ENCODE results near the gene TSPAN12.

The TSPAN12 gene

DNA sequence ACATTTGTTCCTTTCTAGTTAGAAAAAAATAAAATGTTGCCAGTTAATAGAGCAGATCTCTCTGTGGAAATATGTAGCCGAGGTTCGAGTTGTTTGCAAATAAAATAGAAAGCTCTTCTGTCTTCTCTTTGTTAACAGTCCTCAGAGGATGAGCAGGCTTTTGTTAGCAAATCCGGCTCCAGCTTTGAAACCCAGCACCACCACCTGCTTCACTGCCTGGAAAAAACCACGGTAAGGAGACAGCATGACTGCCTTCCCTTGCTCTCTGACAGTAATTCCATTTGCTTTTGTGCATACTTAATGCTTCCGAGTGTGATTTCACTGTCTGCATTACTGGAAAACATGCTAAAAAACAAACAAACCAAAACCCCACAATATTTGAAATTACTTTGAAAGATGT is 115.6 kb downstream of the TSPAN12 start:
- no peak for DNase-seq (ENCODE audit: low read depth)

DNA sequence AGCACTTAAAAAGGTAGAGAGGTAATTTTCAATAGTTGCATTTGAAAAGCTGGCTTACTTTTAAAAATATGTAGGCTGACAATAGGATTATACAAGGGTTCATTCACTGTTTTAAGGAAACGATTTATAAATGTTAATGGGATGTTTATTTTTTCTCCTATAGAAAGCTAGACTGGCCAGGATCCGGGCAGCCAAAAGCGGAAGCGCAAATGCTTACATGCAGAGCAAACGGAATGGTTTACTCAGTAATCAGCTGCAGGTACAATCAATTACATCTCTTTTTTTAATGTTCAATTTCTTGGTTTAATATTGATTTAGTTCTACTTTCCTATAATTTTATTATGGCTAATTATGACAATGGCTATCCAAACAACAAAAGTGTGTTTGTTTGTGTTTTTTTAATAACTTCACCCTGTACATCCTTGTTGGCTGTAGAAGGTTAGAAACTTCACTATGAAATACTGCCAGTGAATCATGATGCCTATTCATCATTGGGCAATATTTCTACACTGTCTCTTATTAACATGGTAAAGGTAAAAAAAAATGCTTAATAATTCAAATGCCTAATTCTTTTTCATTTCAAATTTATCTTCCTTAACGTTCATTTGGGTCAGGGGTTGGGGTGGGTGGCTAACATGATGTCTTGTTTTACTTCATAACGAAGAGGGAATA is 116.4 kb downstream of the TSPAN12 start:
- DNase-seq (ENCODE audit: low read depth), result no peak

DNA sequence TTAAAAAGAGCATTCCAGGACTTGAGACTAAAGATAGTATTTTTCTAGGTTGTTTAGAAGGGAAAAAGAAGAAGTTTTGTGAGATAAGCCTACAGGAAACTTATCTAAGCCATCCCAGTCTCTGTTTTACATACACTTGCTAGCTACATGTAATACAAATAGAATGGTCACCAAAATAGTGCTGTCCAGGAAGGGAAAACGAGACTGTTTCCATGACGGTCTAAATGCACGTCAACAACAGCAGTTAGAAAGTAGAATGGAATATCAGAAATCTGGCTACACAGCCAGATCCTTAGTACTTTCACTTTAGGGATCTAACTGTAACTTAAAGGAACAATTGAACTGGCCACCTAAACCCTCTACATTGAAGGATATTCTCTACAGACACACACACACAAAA is 117.6 kb downstream of the TSPAN12 start:
- no peak for DNase-seq (ENCODE audit: low read depth)

DNA sequence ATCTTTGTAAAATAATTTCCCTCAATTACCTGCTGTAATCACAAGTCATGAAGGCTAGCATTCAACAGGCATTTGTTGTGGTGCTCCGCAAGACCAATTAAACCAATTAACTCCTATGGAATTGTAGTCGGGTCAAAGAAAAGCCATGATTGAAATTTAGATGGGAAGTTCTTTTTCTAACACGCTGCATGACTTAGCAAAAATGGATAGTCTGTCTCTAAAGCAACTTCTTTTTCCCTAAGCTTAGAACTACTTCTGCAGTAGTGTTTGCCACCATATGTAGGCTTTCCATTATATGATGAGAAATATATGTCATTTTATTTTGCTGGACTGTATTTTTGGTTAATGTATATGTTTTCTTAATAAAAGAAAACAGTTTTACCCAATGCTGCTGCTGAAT is 119.1 kb downstream of the TSPAN12 start:
- DNase-seq (ENCODE audit: low read depth), result no peak
